HG03342 (cell line): Measurements from ENCODE around the gene SERPINC1.
"Not testable (repeated sequence)": the region's sequence is repeated elsewhere in the genome, so short reads cannot be mapped to it uniquely, and the experiment has no call there.

Source experiments
- ATAC-seq: cut with Tn5 transposase; IDR thresholded peaks from one replicate; pipeline ENCODE4 v1.9.1; 2021; ENCODE audit warnings: mild to moderate bottlenecking, moderate library complexity; ENCODE audit not compliant: unreplicated experiment

SERPINC1 gene

DNA sequence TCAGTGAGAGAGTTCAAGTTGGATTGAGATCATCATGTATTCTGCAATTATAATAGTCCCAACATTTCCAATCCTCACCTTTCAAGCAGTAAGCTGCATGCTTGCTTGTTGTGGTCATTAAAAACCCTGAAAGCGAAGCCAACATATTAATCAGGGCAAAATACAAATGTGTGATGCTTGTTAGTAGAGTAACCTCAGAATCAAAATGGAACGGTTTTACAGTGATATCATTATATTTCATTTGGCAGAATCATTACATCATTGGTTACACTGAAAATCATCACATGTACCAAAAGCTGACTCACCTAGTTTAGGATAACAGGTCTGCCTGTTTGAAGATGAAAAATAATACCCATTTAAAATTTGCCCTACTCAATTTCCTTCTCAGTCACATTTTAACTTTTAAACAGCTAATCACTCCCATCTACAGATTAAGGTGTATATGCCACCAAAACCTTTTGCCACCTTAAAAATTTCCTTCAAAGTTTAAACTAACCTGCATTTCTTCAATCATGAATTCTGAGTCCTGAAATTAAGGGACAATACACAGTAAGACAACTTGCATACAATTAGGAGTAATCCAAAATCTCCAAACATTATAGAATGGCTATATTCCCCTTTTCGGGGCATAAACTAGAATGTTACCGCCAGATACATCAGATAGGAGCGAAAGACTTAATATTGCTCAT is 52.8 kb downstream of the SERPINC1 start:
- ATAC-seq, result no peak

DNA sequence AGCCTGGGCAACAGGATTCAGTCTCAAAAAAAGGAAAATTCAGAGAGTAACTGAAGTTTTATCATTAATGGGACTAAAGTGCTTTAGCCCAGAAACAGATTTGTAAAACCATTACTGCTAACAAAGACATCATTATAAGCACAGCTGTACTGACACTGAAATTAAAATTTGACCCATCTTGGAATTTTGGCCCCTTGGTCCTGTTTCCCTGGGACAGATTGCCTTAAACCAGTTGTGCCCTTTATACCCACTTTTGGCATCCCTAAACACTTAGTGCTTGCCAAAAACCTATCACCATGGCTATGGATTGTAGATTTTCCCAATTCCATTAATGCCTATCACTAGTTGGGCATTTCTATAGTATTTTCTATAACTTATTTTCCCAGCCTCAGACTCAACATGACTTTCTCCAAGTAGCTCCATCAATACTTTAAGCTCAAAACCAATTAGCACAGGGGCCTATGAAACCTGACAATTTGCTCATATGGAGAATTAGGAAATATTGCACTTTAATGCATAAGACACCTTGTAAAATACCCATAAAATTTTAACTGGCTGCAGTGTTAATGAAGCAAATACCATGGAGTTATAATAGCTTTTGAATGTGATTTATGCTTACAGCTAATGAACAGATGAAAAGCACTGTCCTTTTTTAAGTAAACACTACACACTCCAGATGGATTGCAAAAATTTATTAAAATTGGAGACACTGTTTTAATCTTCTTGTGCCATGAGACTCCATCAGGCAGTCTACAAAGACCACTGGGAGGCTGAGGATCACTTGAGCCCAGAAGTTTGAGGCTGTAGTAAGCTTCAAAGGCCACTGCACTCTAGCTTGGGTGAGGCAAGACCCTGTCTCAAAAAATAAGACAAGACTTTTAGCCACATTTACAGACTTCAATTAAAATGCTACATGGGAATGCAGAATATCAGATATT is 53.6 kb downstream of the SERPINC1 start:
- ATAC-seq, result no peak

DNA sequence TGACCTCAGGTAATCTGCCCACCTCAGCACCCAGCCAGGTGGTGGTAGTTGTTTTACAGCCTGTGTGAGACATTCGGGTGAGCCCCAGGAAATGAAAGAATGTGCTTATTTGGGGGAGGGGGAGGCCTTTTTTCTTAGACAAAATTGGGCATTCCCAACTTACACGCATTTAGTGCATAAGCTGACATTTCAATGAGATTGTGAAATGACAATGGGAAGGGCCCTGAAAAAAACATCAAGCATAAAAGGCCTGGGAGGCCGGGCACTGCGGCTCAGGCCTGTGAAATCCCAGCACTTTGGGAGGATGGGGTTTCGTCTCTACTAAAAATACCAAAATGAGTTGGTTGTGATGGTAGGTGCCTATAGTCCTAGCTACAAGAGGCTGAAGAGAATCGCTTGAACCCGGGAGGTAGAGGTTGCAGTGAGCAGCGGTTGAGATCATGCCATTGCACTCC is 54.3 kb downstream of the SERPINC1 start:
- no peak for ATAC-seq

DNA sequence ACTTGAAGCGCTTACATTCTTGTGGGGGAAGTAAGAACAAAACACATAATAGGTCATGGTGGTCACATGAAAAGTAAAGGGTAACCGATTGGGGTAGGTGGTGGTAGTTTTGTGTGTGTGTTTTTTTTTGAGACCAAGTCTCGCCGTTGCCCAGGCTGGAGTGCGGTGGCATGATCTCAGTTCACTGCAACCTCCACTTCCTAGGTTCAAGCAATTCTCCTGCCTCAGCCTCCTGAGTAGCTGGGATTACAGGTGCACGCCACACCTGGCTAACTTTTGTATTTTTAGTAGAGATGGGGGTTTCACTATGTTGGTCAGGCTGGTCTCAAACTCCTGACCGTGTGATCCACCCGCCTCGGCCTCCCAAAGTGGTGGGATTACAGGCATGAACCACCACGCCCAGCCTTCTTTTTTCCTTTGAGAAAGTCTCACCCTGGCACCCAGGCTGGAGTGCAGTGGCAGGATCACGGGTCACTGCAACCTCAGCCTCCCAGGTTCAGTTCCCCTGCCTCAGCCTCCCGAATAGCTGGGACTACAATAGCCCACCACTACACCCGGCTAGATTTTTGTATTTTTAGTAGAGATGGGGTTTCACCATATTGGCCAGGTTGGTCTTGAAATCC is 54.9 kb downstream of the SERPINC1 start:
- ATAC-seq, result not testable (repeated sequence)

- ATAC-seq, result no peak
Observed at GRCh38 chr1:173861731-173862145, 55.4 kb downstream of the SERPINC1 start.

DNA sequence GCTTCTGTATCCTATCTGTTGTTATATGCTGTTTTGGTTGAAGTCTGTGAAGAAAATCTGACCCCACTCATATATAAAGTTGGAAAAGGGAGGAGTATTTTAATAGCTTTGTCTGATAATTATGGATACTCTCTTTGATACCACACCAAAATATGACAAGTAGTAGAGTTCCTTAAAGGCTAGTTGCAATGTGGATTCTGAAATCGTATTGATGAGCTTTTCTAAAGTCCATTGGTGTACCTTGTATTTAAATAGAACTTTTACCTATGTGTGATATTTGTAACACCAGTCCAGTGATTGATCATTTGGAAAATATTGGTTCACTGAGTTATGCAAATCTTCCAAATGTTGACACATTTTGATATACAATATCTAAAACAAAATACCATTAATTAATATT is 57.1 kb downstream of the SERPINC1 start:
- no peak for ATAC-seq

GRCh38 chr1:173859547-173859946 is 57.6 kb downstream of the SERPINC1 start:
- not testable (repeated sequence) for ATAC-seq

GRCh38 chr1:173857363-173857917 is 59.7 kb downstream of the SERPINC1 start:
- ATAC-seq, result no peak

GRCh38 chr1:173856903-173857302 is 60.2 kb downstream of the SERPINC1 start:
- ATAC-seq, result no peak

DNA sequence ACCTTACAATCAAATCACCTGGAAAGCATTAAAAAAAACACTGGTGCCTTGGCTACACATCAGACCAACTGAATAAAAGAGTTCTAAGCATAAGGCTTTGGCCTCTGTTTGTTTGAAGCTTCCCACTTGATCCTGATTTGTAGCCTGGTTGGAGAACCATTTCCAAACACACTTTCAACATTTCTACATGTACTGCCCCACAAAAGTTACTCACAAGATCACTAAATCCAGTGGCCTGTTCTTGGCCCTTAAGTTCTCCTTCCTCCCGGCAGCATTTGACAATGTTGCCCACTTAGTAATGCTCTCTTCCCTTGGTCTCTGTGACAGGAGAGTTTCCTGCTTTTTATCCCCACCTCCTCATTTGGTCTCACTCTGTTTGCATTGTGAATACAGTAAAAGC is 61.1 kb downstream of the SERPINC1 start:
- no peak for ATAC-seq
